ENCODE measurements around the gene CCDC127.

CCDC127 gene

GRCh38 chr5:163338-163620 lies 54.7 kb downstream of the CCDC127 start:
- Histone ChIP-seq H3K9me3 (ENCODE audit: control insufficient read depth in 2 of 2, low read length in 2 of 2) (no peaks in the 10 kb centered on the region), H3K4me3 (ENCODE audit: low read length in 2 of 2) (no peak overlapping the region), H3K4me1 (ENCODE audit: control insufficient read depth, insufficient read depth, low read length) (no peaks in the 10 kb centered on the region), H3K27ac (ENCODE audit: low read length) (no peak overlapping the region), H3K27me3 (ENCODE audit: control insufficient read depth in 1 of 2, insufficient read depth in 2 of 2, low read length in 2 of 2) (peaks cover 0 to 2% of the 10 kb centered on the region in 2 donors), H3K9ac (ENCODE audit: low read length in 2 of 2) (no peak overlapping the region), H3K36me3 (ENCODE audit: control insufficient read depth in 2 of 2, insufficient read depth in 2 of 2, low read length in 2 of 2) (no peaks in the 10 kb centered on the region)

DNA sequence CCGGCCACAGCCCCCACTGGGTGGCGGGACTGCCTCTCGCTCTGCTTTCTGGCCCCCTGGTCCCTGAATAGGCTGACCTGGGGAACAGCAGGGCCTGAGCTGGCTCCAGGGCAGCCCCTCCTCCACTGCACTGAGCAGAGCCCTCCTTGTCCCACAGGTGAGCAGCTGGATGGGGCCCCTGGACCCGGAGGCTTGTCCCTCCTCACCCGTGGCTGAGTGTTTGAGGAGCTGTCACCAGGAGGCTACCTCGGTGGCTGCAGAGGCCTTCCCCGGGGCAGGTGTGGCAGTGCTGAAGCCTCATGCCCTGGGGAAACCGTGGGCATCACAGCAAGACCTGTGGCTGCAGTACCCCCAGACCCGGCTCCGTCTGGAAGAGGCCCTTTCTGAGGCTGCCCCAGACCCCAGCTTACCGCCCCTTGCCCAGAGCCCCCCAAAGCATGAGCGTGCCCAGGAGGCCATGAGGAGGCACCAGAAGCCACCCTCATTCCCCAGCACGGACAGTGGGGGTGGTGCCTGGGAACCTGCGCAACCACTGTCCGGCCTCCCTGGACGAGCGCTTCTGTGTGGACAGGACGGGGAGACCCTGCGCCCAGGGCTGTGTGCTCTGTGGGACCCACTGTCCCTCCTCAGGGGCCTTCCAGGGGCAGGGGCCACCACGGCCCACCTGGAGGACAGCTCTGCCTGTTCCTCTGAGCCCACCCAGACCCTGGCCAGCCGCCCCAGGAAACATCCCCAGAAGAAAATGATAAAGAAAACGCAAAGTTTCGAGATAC lies 55.2 kb downstream of the CCDC127 start:
- no peak overlapping the region for H3K4me3 ChIP-seq (ENCODE audit: low read length in 2 of 2)
- H3K27me3 ChIP-seq (ENCODE audit: control insufficient read depth in 1 of 2, insufficient read depth in 2 of 2, low read length in 2 of 2), result peaks cover 0 to 2% of the 10 kb centered on the region in 2 donors
- H3K36me3 ChIP-seq (ENCODE audit: control insufficient read depth in 2 of 2, insufficient read depth in 2 of 2, low read length in 2 of 2), result no peaks in the 10 kb centered on the region
- no peak overlapping the region for H3K9ac ChIP-seq (ENCODE audit: low read length in 2 of 2)
- H3K9me3 ChIP-seq (ENCODE audit: control insufficient read depth in 2 of 2, low read length in 2 of 2), result no peaks in the 10 kb centered on the region
- H3K27ac ChIP-seq (ENCODE audit: low read length), result no peak overlapping the region
- no peaks in the 10 kb centered on the region for H3K4me1 ChIP-seq (ENCODE audit: control insufficient read depth, insufficient read depth, low read length)

- Histone ChIP-seq H3K9me3 (ENCODE audit: control insufficient read depth in 2 of 2, low read length in 2 of 2) (no peaks in the 10 kb centered on the region), H3K4me1 (ENCODE audit: control insufficient read depth, insufficient read depth, low read length) (no peaks in the 10 kb centered on the region), H3K27ac (ENCODE audit: low read length) (no peak overlapping the region), H3K27me3 (ENCODE audit: control insufficient read depth in 1 of 2, insufficient read depth in 2 of 2, low read length in 2 of 2) (peaks cover 0 to 2% of the 10 kb centered on the region in 2 donors), H3K36me3 (ENCODE audit: control insufficient read depth in 2 of 2, insufficient read depth in 2 of 2, low read length in 2 of 2) (no peaks in the 10 kb centered on the region), H3K4me3 (ENCODE audit: low read length in 2 of 2) (no peak overlapping the region), H3K9ac (ENCODE audit: low read length in 2 of 2) (no peak overlapping the region)
Observed at GRCh38 chr5:162190-162564, 55.8 kb downstream of the CCDC127 start.

DNA sequence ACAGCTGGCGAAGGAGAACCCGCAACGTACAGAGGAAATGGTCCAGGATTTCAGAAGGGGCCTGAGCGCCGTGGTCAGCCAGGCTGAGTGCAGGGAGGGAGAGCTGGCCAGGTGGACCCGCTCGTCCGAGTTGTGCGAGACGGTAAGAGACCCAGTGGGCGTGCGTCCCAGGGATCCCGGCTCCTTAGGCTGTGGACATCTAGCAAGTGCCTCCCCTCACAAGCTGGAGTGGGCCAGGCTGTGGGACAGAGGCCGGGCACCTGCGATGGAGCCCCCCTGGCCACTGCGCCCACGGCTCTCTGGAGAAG lies 56.2 kb downstream of the CCDC127 start:
- H3K27ac ChIP-seq (ENCODE audit: low read length), result no peak overlapping the region
- H3K9ac ChIP-seq (ENCODE audit: low read length in 2 of 2), result no peak overlapping the region
- H3K4me3 ChIP-seq (ENCODE audit: low read length in 2 of 2), result no peak overlapping the region
- H3K4me1 ChIP-seq (ENCODE audit: control insufficient read depth, insufficient read depth, low read length), result no peaks in the 10 kb centered on the region
- H3K36me3 ChIP-seq (ENCODE audit: control insufficient read depth in 2 of 2, insufficient read depth in 2 of 2, low read length in 2 of 2), result no peaks in the 10 kb centered on the region
- no peaks in the 10 kb centered on the region for H3K9me3 ChIP-seq (ENCODE audit: control insufficient read depth in 2 of 2, low read length in 2 of 2)
- peaks cover 0 to 2% of the 10 kb centered on the region in 2 donors for H3K27me3 ChIP-seq (ENCODE audit: control insufficient read depth in 1 of 2, insufficient read depth in 2 of 2, low read length in 2 of 2)

GRCh38 chr5:160921-161802 lies 56.8 kb downstream of the CCDC127 start:
- peaks cover 0 to 2% of the 10 kb centered on the region in 2 donors for H3K27me3 ChIP-seq (ENCODE audit: control insufficient read depth in 1 of 2, insufficient read depth in 2 of 2, low read length in 2 of 2)
- no peaks in the 10 kb centered on the region for H3K9me3 ChIP-seq (ENCODE audit: control insufficient read depth in 2 of 2, low read length in 2 of 2)
- H3K4me1 ChIP-seq (ENCODE audit: control insufficient read depth, insufficient read depth, low read length), result no peaks in the 10 kb centered on the region
- H3K4me3 ChIP-seq (ENCODE audit: low read length in 2 of 2), result no peak overlapping the region
- H3K27ac ChIP-seq (ENCODE audit: low read length), result no peak overlapping the region
- H3K36me3 ChIP-seq (ENCODE audit: control insufficient read depth in 2 of 2, insufficient read depth in 2 of 2, low read length in 2 of 2), result no peaks in the 10 kb centered on the region
- no peak overlapping the region for H3K9ac ChIP-seq (ENCODE audit: low read length in 2 of 2)

DNA sequence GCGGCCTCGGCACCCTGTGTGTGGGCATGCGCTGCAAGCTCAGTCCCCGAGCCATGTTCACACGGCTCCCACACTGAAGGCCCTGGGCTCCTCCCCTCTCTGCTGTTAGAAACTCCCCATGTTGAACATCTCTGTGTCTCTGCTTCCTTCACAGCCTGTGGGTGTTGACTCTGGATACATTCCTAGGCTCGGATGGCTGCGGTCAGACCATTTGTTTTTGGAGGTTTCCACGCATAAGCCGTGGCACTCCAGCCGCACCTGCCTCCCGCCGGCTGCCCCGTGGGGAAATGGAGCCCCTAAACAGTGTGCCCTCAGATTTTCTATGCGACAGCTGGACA lies 57.8 kb downstream of the CCDC127 start:
- H3K36me3 ChIP-seq (ENCODE audit: control insufficient read depth in 2 of 2, insufficient read depth in 2 of 2, low read length in 2 of 2), result no peaks in the 10 kb centered on the region
- H3K9me3 ChIP-seq (ENCODE audit: control insufficient read depth in 2 of 2, low read length in 2 of 2), result no peaks in the 10 kb centered on the region
- no peaks in the 10 kb centered on the region for H3K4me1 ChIP-seq (ENCODE audit: control insufficient read depth, insufficient read depth, low read length)
- H3K27me3 ChIP-seq (ENCODE audit: control insufficient read depth in 1 of 2, insufficient read depth in 2 of 2, low read length in 2 of 2), result peaks cover 0 to 2% of the 10 kb centered on the region in 2 donors
- no peak overlapping the region for H3K4me3 ChIP-seq (ENCODE audit: low read length in 2 of 2)
- no peak overlapping the region for H3K9ac ChIP-seq (ENCODE audit: low read length in 2 of 2)
- no peak overlapping the region for H3K27ac ChIP-seq (ENCODE audit: low read length)

DNA sequence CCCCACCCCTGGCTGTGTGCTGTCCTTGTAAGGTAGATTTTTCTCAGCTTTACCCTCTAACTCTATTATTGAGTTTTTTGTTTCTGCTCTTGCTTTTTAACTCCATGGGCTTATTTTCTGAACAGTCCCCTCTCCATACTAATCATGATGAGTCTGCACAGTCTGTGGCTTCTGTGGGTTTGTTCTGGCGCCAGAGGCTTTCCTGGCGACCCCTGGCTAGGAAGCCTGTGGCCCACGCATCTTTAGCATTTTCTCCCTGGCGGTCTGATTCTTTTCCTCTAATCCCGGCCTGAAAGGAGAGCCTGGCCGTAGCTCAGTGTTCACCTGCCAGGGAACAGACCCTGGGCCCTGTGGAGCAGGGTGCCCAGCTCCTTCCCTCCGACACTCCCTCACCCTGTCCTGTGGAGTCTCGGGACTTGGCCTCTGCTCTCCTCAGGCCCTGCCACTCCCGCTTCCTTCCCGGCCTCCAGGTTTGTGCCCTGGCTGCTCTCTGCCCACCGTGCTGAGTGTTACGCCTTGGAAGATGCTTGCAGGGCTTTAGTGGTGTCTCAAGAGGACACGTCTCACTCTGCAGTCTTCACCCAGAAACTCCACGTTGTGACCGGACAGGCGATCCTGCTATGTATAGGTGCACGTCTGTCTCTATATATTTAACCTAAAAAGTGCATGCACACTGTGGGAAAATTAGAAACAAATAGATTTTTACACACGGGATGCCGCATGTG lies 58.3 kb downstream of the CCDC127 start:
- Histone ChIP-seq H3K4me1 (ENCODE audit: control insufficient read depth, insufficient read depth, low read length) (no peaks in the 10 kb centered on the region), H3K4me3 (ENCODE audit: low read length in 2 of 2) (no peak overlapping the region), H3K9me3 (ENCODE audit: control insufficient read depth in 2 of 2, low read length in 2 of 2) (no peaks in the 10 kb centered on the region), H3K27ac (ENCODE audit: low read length) (no peak overlapping the region), H3K9ac (ENCODE audit: low read length in 2 of 2) (no peak overlapping the region), H3K36me3 (ENCODE audit: control insufficient read depth in 2 of 2, insufficient read depth in 2 of 2, low read length in 2 of 2) (no peaks in the 10 kb centered on the region), H3K27me3 (ENCODE audit: control insufficient read depth in 1 of 2, insufficient read depth in 2 of 2, low read length in 2 of 2) (peaks cover 0 to 2% of the 10 kb centered on the region in 2 donors)

DNA sequence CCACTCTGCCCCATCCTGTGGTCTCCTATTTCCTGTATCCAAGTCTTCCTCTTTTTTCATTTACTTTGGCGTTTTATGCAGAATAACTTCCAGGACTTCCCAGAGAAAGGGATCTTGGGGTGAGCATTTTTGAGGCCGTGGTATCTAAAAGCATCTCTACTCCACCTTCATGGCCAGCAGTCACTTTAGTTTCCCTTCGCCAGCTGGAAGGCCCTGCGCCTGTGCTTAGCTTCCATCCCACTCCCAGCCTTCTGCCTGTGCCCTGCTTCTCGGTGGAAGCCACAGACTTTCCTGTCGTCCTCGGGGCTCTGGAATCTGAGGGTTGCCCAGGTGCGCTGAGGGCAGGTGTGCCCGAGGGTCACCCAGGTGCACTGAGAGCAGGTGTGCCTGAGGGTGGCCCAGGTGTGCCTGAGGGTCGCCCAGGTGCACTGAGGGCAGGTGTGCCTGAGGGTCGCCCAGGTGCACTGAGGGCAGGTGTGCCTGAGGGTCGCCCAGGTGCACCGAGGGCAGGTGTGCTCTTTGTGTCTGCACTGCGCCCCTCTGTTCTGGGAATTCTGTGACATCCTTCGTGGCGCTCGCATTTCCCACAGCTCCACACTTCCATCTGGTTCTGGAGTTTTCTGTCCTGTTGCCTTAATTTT lies 59.0 kb downstream of the CCDC127 start:
- Histone ChIP-seq H3K4me1 (ENCODE audit: control insufficient read depth, insufficient read depth, low read length) (no peaks in the 10 kb centered on the region), H3K27me3 (ENCODE audit: control insufficient read depth in 1 of 2, insufficient read depth in 2 of 2, low read length in 2 of 2) (peaks cover 0 to 2% of the 10 kb centered on the region in 2 donors), H3K9ac (ENCODE audit: low read length in 2 of 2) (no peak overlapping the region), H3K4me3 (ENCODE audit: low read length in 2 of 2) (no peak overlapping the region), H3K27ac (ENCODE audit: low read length) (no peak overlapping the region), H3K9me3 (ENCODE audit: control insufficient read depth in 2 of 2, low read length in 2 of 2) (no peaks in the 10 kb centered on the region), H3K36me3 (ENCODE audit: control insufficient read depth in 2 of 2, insufficient read depth in 2 of 2, low read length in 2 of 2) (no peaks in the 10 kb centered on the region)

DNA sequence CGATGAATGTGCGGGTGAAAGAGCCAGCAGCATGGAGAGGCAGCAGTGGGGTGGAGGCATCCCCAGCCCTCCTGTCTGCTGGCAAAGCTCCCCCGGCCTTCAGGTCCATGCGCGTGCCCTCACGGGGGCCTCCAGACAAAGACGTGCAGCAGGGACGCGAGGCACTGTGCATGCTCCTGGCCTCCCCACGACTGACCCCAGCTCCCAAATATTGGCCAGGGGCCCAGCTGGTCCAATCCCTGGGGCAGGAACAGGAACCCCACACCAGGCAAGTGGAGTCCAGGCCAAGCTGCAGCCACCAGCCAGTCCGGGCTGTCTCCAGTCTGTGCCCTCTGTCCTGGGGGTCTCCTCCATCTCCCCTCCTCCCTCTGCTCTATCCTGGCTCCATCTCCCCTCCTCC lies 60.2 kb downstream of the CCDC127 start:
- Histone ChIP-seq H3K9me3 (ENCODE audit: control insufficient read depth in 2 of 2, low read length in 2 of 2) (no peaks in the 10 kb centered on the region), H3K4me1 (ENCODE audit: control insufficient read depth, insufficient read depth, low read length) (no peaks in the 10 kb centered on the region), H3K27me3 (ENCODE audit: control insufficient read depth in 1 of 2, insufficient read depth in 2 of 2, low read length in 2 of 2) (peaks cover 0 to 2% of the 10 kb centered on the region in 2 donors), H3K27ac (ENCODE audit: low read length) (no peak overlapping the region), H3K4me3 (ENCODE audit: low read length in 2 of 2) (no peak overlapping the region), H3K36me3 (ENCODE audit: control insufficient read depth in 2 of 2, insufficient read depth in 2 of 2, low read length in 2 of 2) (no peaks in the 10 kb centered on the region), H3K9ac (ENCODE audit: low read length in 2 of 2) (no peak overlapping the region)

- Histone ChIP-seq H3K9me3 (ENCODE audit: control insufficient read depth in 2 of 2, low read length in 2 of 2) (no peaks in the 10 kb centered on the region), H3K9ac (ENCODE audit: low read length in 2 of 2) (no peak overlapping the region), H3K4me1 (ENCODE audit: control insufficient read depth, insufficient read depth, low read length) (no peaks in the 10 kb centered on the region), H3K27me3 (ENCODE audit: control insufficient read depth in 1 of 2, insufficient read depth in 2 of 2, low read length in 2 of 2) (peaks cover 0 to 2% of the 10 kb centered on the region in 2 donors), H3K36me3 (ENCODE audit: control insufficient read depth in 2 of 2, insufficient read depth in 2 of 2, low read length in 2 of 2) (no peaks in the 10 kb centered on the region), H3K4me3 (ENCODE audit: low read length in 2 of 2) (no peak overlapping the region), H3K27ac (ENCODE audit: low read length) (no peak overlapping the region)
Observed at GRCh38 chr5:157126-157715, 60.7 kb downstream of the CCDC127 start.

All from stomach smooth muscle (tissue), 2 donors.